Peyer's patch (tissue), 4 donors: Measurements from ENCODE around the gene ANAPC1. TPM values are rescaled to one million over a fixed set of nuclear protein-coding genes. Genes with fewer than 3 reads are reported as not detected.
A peak's percentile ranks its signal among the peaks of the same experiment; 100 is the strongest.

Experiments
- DNase-seq, 3 donors: peaks; one replicate each; pipeline ENCODE4 v3.0.0-alpha.2; 2017 to 2019
- H3K27ac ChIP-seq, 4 donors: fragments of 200-600 bp; sonication (generic); one replicate each; pipeline ENCODE4 v1.5.1; 2016 to 2019
- H3K27me3 ChIP-seq, 2 donors: fragments of 200-600 bp; sonication (generic); one replicate each; pipeline ENCODE4 v1.5.1; 2019
- H3K36me3 ChIP-seq, 3 donors: fragments of 200-600 bp; sonication (generic); one replicate each; pipeline ENCODE4 v1.5.1; 2016 to 2019
- H3K4me1 ChIP-seq, 4 donors: fragments of 200-600 bp; sonication (generic); one replicate each; pipeline ENCODE4 v1.5.1; 2016 to 2019
- H3K4me3 ChIP-seq, 4 donors: fragments of 200-600 bp; sonication (generic); 1 replicate in 3 of 4; 2 replicates in 1 of 4; pipeline ENCODE4 v1.5.1; 2016 to 2019; ENCODE audit warnings: mild to moderate bottlenecking in 1 of 4
- H3K9me3 ChIP-seq, 4 donors: fragments of 200-600 bp; sonication (generic); one replicate each; pipeline ENCODE4 v1.5.1; 2016 to 2019; ENCODE audit warnings: mild to moderate bottlenecking in 1 of 4
- POLR2A ChIP-seq, 2 donors: fragments of 450-650 bp; IDR thresholded peaks; one replicate each; pipeline ENCODE4 v1.5.1; 2017; ENCODE audit warnings: antibody characterized with exemption in 2 of 2, mild to moderate bottlenecking in 2 of 2, moderate library complexity in 2 of 2
- total RNA-seq, 4 donors: library from RNA; depleted of rRNA; stranded (reverse); fragments of >200 nt; gene quantifications; one replicate each; pipeline ENCODE4 v1.1.0, GENCODE V29; 2016
- TF ChIP-seq, protein P1 (sequence below), 6 experiments: fragments of 450-650 bp in 4 of 6; fragments of 200-600 bp in 2 of 6; sonication (generic) in 1 of 6; IDR thresholded peaks; one replicate each; pipeline ENCODE4 v1.5.1; 2017 to 2019; ENCODE audit warnings: antibody characterized with exemption in 6 of 6, mild to moderate bottlenecking in 3 of 6, moderate library complexity in 1 of 6

The ANAPC1 gene, protein sequence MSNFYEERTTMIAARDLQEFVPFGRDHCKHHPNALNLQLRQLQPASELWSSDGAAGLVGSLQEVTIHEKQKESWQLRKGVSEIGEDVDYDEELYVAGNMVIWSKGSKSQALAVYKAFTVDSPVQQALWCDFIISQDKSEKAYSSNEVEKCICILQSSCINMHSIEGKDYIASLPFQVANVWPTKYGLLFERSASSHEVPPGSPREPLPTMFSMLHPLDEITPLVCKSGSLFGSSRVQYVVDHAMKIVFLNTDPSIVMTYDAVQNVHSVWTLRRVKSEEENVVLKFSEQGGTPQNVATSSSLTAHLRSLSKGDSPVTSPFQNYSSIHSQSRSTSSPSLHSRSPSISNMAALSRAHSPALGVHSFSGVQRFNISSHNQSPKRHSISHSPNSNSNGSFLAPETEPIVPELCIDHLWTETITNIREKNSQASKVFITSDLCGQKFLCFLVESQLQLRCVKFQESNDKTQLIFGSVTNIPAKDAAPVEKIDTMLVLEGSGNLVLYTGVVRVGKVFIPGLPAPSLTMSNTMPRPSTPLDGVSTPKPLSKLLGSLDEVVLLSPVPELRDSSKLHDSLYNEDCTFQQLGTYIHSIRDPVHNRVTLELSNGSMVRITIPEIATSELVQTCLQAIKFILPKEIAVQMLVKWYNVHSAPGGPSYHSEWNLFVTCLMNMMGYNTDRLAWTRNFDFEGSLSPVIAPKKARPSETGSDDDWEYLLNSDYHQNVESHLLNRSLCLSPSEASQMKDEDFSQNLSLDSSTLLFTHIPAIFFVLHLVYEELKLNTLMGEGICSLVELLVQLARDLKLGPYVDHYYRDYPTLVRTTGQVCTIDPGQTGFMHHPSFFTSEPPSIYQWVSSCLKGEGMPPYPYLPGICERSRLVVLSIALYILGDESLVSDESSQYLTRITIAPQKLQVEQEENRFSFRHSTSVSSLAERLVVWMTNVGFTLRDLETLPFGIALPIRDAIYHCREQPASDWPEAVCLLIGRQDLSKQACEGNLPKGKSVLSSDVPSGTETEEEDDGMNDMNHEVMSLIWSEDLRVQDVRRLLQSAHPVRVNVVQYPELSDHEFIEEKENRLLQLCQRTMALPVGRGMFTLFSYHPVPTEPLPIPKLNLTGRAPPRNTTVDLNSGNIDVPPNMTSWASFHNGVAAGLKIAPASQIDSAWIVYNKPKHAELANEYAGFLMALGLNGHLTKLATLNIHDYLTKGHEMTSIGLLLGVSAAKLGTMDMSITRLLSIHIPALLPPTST (N-terminal part only)
- total RNA-seq: 100 to 1,000 TPM in 1 of 4 donors, 10 to 100 TPM in 3; 26.3 to 173 (median 52.5) TPM

- DNase-seq: peak; percentile 83 to 91 (median 89)
- peak within 1 kb of the TSS; percentile 75 to 99 (median 89) for H3K4me3 ChIP-seq
- TF ChIP-seq, protein P1, sequence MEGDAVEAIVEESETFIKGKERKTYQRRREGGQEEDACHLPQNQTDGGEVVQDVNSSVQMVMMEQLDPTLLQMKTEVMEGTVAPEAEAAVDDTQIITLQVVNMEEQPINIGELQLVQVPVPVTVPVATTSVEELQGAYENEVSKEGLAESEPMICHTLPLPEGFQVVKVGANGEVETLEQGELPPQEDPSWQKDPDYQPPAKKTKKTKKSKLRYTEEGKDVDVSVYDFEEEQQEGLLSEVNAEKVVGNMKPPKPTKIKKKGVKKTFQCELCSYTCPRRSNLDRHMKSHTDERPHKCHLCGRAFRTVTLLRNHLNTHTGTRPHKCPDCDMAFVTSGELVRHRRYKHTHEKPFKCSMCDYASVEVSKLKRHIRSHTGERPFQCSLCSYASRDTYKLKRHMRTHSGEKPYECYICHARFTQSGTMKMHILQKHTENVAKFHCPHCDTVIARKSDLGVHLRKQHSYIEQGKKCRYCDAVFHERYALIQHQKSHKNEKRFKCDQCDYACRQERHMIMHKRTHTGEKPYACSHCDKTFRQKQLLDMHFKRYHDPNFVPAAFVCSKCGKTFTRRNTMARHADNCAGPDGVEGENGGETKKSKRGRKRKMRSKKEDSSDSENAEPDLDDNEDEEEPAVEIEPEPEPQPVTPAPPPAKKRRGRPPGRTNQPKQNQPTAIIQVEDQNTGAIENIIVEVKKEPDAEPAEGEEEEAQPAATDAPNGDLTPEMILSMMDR (IDR thresholded peaks at IDR 0.05): peak in 1 of 6 experiments; percentile 18
- peak; percentile 29 to 58 for TF ChIP-seq POLR2A (IDR thresholded peaks at IDR 0.05)
- peaks cover 0 to 5% (median 0%) of the 10 kb centered on the region in 3 donors for H3K36me3 ChIP-seq
- peaks cover 0 to 12% (median 0%) of the 10 kb centered on the region in 4 donors for H3K4me1 ChIP-seq
- H3K27me3 ChIP-seq: no peaks in the 10 kb centered on the region
- H3K27ac ChIP-seq: peak within 1 kb of the TSS; percentile 80 to 89 (median 85)
- no peaks in the 10 kb centered on the region for H3K9me3 ChIP-seq
Measured at GRCh38 chr2:111883661-111884591, at the start of gene ANAPC1. Gene ANAPC1, minus strand, starts transcription at chr2:111884193. Its CDS starts 3,368 bp downstream, at chr2:111880825.

- DNase-seq: no peak
- H3K36me3 ChIP-seq: peaks cover 0 to 7% (median 0%) of the 10 kb centered on the region in 3 donors
- H3K27ac ChIP-seq: no peak overlapping the region
- H3K4me3 ChIP-seq: no peak overlapping the region
- H3K4me1 ChIP-seq: peaks cover 0 to 5% (median 0%) of the 10 kb centered on the region in 4 donors
- no peaks in the 10 kb centered on the region for H3K9me3 ChIP-seq
- no peaks in the 10 kb centered on the region for H3K27me3 ChIP-seq
- TF ChIP-seq, protein P1 (IDR thresholded peaks at IDR 0.05): no peak
- no peak for TF ChIP-seq POLR2A (IDR thresholded peaks at IDR 0.05)
Measured at GRCh38 chr2:111932841-111933291, 48.9 kb upstream of the ANAPC1 start.

- peaks cover 0 to 5% (median 0%) of the 10 kb centered on the region in 4 donors for H3K4me1 ChIP-seq
- H3K27ac ChIP-seq: no peak overlapping the region
- H3K36me3 ChIP-seq: peaks cover 0 to 7% (median 0%) of the 10 kb centered on the region in 3 donors
- no peaks in the 10 kb centered on the region for H3K9me3 ChIP-seq
- no peaks in the 10 kb centered on the region for H3K27me3 ChIP-seq
- no peak overlapping the region for H3K4me3 ChIP-seq
- TF ChIP-seq, protein P1 (IDR thresholded peaks at IDR 0.05): no peak
- TF ChIP-seq POLR2A (IDR thresholded peaks at IDR 0.05): no peak
- DNase-seq: no peak
Measured at GRCh38 chr2:111930875-111931274, 46.9 kb upstream of the ANAPC1 start.

DNA sequence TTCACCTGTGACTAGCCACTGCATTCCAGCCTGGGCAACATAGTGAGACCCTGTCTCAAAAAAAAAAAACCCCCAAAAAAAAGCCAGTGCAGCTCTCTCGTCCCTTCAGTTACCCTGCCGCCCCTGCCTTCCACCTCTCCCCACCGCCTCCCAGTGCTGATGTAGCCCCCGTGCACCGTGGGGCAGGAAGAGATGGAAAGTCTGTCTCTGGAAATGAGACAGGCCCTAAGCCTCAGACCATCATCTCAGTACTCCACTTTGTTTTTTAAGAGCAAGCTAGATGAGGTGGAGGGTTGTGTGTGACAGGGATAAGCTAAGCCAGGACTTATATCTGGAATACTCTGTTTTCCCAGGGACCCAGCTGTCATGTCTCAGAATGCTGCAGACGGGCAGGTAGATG lies 46.4 kb upstream of the ANAPC1 start:
- no peak for DNase-seq
- H3K27ac ChIP-seq: no peak overlapping the region
- no peak overlapping the region for H3K4me3 ChIP-seq
- H3K4me1 ChIP-seq: peaks cover 0 to 5% (median 0%) of the 10 kb centered on the region in 4 donors
- H3K36me3 ChIP-seq: peaks cover 0 to 7% (median 0%) of the 10 kb centered on the region in 3 donors
- H3K9me3 ChIP-seq: no peaks in the 10 kb centered on the region
- no peaks in the 10 kb centered on the region for H3K27me3 ChIP-seq
- no peak for TF ChIP-seq POLR2A (IDR thresholded peaks at IDR 0.05)

- Histone ChIP-seq H3K4me1 (peaks cover 0 to 5% (median 0%) of the 10 kb centered on the region in 4 donors), H3K9me3 (no peaks in the 10 kb centered on the region), H3K4me3 (no peak overlapping the region), H3K27ac (no peak overlapping the region), H3K36me3 (peaks cover 0 to 7% (median 0%) of the 10 kb centered on the region in 3 donors), H3K27me3 (no peaks in the 10 kb centered on the region)
- TF ChIP-seq, protein P1 (IDR thresholded peaks at IDR 0.05): no peak
- TF ChIP-seq POLR2A (IDR thresholded peaks at IDR 0.05): no peak
- no peak for DNase-seq
Measured at GRCh38 chr2:111927723-111928122, 43.7 kb upstream of the ANAPC1 start.
